RWPE2 (cell line): ENCODE measurements around the gene C3orf33.

Experiments
- ATAC-seq: fragments of 200-7000 bp; cut with Tn5 transposase; 3 replicates; pipeline ENCODE4 v1.9.1; 2021; ENCODE audit warnings: low read depth
- DNase-seq: peaks from one replicate; pipeline ENCODE4 v3.0.0-alpha.2; 2020; ENCODE audit warnings: low spot score
- H3K27ac ChIP-seq: fragments of 450-650 bp; 2 replicates; pipeline ENCODE4 v1.5.1; 2017; ENCODE audit warnings: mild to moderate bottlenecking; ENCODE audit not compliant: poor library complexity, severe bottlenecking
- H3K27me3 ChIP-seq: fragments of 250-450 bp; sonication (Bioruptor Pico); 2 replicates; pipeline ENCODE4 v1.5.1; 2021; ENCODE audit warnings: mild to moderate bottlenecking, moderate library complexity; ENCODE audit not compliant: insufficient read depth, poor library complexity, severe bottlenecking
- H3K36me3 ChIP-seq: fragments of 250-450 bp; sonication (Bioruptor Pico); 2 replicates; pipeline ENCODE4 v1.5.1; 2020; ENCODE audit warnings: low read depth, mild to moderate bottlenecking, moderate library complexity
- H3K4me1 ChIP-seq: fragments of 250-450 bp; sonication (Bioruptor Pico); 2 replicates; pipeline ENCODE4 v1.5.1; 2021; ENCODE audit warnings: mild to moderate bottlenecking, moderate library complexity; ENCODE audit not compliant: insufficient read depth, poor library complexity, severe bottlenecking
- H3K4me3 ChIP-seq: fragments of 250-450 bp; sonication (Bioruptor Pico); 2 replicates; pipeline ENCODE4 v1.5.1; 2021; ENCODE audit warnings: mild to moderate bottlenecking, moderate library complexity; ENCODE audit not compliant: severe bottlenecking
- H3K9me3 ChIP-seq: fragments of 250-450 bp; sonication (Bioruptor Pico); 2 replicates; pipeline ENCODE4 v1.5.1; 2021; ENCODE audit warnings: mild to moderate bottlenecking, moderate library complexity; ENCODE audit not compliant: severe bottlenecking
- TF ChIP-seq, protein P1 (sequence below): fragments of 450-650 bp; IDR thresholded peaks from one replicate; pipeline ENCODE4 v1.5.1; 2017; ENCODE audit warnings: mild to moderate bottlenecking, moderate library complexity; ENCODE audit not compliant: poor library complexity, severe bottlenecking

The C3orf33 gene

DNA sequence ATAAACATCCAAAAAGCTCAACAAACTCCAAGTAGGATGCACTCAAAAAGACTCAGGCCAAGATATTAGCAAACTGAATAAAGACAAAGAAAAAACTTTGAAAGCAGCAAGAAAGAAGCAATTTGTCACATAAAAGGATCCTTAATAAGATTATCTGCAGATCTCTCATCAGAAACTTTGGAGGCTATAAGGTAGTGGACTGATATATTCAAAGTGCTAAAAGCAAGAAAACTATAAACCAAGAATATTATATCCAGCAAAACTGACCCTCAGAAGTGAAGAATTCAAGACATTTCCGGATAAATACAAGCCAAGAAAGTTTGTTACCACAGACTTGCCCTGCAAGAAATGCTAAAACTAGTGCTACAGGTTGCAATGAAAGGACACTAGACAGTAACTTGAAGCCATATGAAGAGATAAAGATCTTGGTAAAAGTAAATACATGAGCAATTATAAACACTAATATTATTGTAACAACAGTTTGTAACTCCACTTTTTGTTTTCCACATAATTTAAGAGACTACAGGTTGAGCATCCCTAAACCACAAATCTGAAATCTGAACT, 23.6 kb downstream of the C3orf33 start:
- H3K4me3 ChIP-seq, result no peak overlapping the region
- H3K27ac ChIP-seq, result no peak overlapping the region
- H3K36me3 ChIP-seq, result no peaks in the 10 kb centered on the region
- DNase-seq (no peak), ATAC-seq (no peak)
- TF ChIP-seq, protein P1, sequence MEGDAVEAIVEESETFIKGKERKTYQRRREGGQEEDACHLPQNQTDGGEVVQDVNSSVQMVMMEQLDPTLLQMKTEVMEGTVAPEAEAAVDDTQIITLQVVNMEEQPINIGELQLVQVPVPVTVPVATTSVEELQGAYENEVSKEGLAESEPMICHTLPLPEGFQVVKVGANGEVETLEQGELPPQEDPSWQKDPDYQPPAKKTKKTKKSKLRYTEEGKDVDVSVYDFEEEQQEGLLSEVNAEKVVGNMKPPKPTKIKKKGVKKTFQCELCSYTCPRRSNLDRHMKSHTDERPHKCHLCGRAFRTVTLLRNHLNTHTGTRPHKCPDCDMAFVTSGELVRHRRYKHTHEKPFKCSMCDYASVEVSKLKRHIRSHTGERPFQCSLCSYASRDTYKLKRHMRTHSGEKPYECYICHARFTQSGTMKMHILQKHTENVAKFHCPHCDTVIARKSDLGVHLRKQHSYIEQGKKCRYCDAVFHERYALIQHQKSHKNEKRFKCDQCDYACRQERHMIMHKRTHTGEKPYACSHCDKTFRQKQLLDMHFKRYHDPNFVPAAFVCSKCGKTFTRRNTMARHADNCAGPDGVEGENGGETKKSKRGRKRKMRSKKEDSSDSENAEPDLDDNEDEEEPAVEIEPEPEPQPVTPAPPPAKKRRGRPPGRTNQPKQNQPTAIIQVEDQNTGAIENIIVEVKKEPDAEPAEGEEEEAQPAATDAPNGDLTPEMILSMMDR, result no peak
- H3K9me3 ChIP-seq, result no peaks in the 10 kb centered on the region
- H3K4me1 ChIP-seq, result no peaks in the 10 kb centered on the region
- no peaks in the 10 kb centered on the region for H3K27me3 ChIP-seq

DNA sequence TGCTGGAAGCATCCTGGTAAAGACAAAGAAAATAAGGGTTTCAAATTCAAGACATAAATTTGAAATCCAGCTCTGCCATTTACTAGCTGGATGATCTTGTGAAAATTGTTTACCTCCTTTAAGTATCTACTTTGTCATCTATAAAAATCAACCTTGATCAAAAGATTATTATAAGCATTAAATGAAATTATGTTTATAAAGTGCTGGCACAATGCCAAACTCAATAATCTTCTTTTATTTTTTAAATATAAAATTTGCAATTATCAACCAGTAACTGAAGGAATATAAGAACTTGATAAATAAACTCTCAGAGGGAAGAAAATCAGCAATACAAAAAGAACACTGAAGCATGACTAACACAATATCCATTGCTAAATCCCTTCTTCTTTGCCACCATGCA, 25.8 kb downstream of the C3orf33 start:
- H3K36me3 ChIP-seq, result no peaks in the 10 kb centered on the region
- DNase-seq, result no peak

DNA sequence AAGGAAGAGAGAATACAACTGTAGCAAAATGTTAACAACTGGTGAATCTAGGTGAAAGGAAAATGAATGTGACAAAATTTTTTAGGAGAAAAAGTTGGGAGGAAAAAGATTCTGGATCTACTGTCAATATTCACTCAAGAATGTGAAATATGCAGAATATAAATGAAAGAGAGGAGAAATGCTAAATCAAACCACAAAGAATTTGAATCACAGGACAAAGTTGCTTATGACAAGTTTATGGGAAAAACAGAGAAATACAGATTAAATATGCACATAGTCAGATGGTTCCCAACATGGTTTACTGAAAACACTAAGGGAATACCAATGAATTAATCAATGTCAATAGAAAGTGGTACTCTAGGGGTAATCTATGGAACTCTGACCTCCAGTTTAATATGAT, 27.6 kb downstream of the C3orf33 start:
- H3K27ac ChIP-seq, result no peak overlapping the region
- TF ChIP-seq, protein P1, result no peak
- no peaks in the 10 kb centered on the region for H3K27me3 ChIP-seq
- no peak overlapping the region for H3K4me3 ChIP-seq
- no peaks in the 10 kb centered on the region for H3K9me3 ChIP-seq
- DNase-seq (no peak), ATAC-seq (no peak)
- no peaks in the 10 kb centered on the region for H3K36me3 ChIP-seq
- no peaks in the 10 kb centered on the region for H3K4me1 ChIP-seq

More for the DNA sequence above, 25.8 kb downstream of the C3orf33 start:
- no peak overlapping the region for H3K4me3 ChIP-seq
- no peak overlapping the region for H3K27ac ChIP-seq
- ATAC-seq, result no peak
- TF ChIP-seq, protein P1, result no peak
- no peaks in the 10 kb centered on the region for H3K9me3 ChIP-seq
- H3K27me3 ChIP-seq, result no peaks in the 10 kb centered on the region
- no peaks in the 10 kb centered on the region for H3K4me1 ChIP-seq

DNA sequence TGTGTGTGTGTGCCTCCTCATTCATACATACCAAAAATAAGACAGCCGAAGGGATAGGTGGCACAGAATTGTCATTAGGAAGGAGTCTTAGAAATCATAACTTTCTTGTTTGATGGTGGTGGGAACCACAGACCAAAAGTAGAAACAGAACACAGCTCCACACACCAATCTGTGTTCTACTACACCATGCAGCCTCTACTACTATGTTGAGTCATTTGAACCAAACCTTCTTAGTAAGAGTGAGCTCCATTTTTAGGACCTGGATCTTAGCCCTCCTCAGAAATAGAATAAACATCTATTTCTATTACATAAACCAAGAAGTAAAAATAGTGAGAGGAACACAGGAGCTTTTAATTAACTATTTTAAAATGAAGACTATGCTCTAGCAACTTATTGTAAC, 33.3 kb downstream of the C3orf33 start:
- TF ChIP-seq, protein P1, result no peak
- no peak for ATAC-seq

DNA sequence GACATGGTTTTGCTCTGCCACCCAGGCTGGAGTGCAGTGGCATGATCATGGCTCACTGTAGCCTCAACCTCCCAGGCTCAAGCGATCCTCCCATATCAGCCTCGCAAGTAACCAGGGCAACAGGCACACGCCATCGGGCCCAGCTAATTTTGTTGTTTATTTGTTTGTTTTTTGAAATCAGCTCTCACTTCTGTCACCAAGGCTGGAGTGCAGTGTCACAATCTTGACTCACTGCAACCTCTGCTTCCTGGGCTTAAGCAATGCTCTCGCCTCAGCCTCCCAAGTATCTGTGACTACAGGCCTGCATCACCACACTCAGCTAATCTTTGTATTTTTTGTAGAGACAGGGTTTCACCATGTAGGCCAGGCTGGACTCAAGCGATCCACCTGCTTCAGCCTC, 35.0 kb downstream of the C3orf33 start:
- Histone ChIP-seq H3K9me3 (no peaks in the 10 kb centered on the region), H3K27me3 (no peaks in the 10 kb centered on the region), H3K36me3 (no peaks in the 10 kb centered on the region), H3K4me1 (no peaks in the 10 kb centered on the region), H3K4me3 (no peak overlapping the region), H3K27ac (no peak overlapping the region)
- TF ChIP-seq, protein P1, result no peak
- ATAC-seq (no peak), DNase-seq (no peak)

More for the DNA sequence above, 33.3 kb downstream of the C3orf33 start:
- H3K4me3 ChIP-seq, result no peak overlapping the region
- H3K4me1 ChIP-seq, result no peaks in the 10 kb centered on the region
- no peak for DNase-seq
- H3K27ac ChIP-seq, result no peak overlapping the region
- no peaks in the 10 kb centered on the region for H3K9me3 ChIP-seq
- no peaks in the 10 kb centered on the region for H3K27me3 ChIP-seq
- H3K36me3 ChIP-seq, result no peaks in the 10 kb centered on the region
